WTC11 (cell line): ENCODE data around the gene GRAMD1A. TPM values are rescaled to one million over a fixed set of nuclear protein-coding genes. Genes with fewer than 3 reads are reported as not detected.

ENCODE experiments used
- ATAC-seq: fragments of 200-7000 bp; cut with Tn5 transposase; 2 replicates; pipeline ENCODE4 v1.10.0; 2021; ENCODE audit warnings: mild to moderate bottlenecking, moderate library complexity
- CTCF ChIA-PET: fragments of 300-600 bp; sonication (Branson Sonifier 250); formaldehyde crosslinking; loops from one replicate; lab custom pipeline; 2021; ENCODE audit warnings: antibody characterized with exemption; lab: Charles Lee
- POLR2A ChIA-PET: fragments of 350-600 bp; sonication (Branson Sonifier 250); formaldehyde crosslinking; loops from one replicate; lab custom pipeline; 2021; ENCODE audit warnings: antibody characterized with exemption; lab: Charles Lee
- DNase-seq: peaks from one replicate; pipeline ENCODE4 v3.0.0; 2021; ENCODE audit warnings: low spot score
- H3K27ac Mint-ChIP-seq: 2 replicates; pipeline ENCODE4 v1.8.0; 2021; ENCODE audit warnings: mixed read lengths
- H3K27me3 Mint-ChIP-seq: 2 replicates; pipeline ENCODE4 v1.8.0; 2021; ENCODE audit warnings: low read depth, mild to moderate bottlenecking, moderate library complexity, mixed read lengths
- H3K36me3 Mint-ChIP-seq: 2 replicates; pipeline ENCODE4 v1.8.0; 2021; ENCODE audit warnings: mixed read lengths
- H3K4me1 Mint-ChIP-seq: 2 replicates; pipeline ENCODE4 v1.8.0; 2022; ENCODE audit warnings: mixed read lengths
- H3K4me3 Mint-ChIP-seq: 2 replicates; pipeline ENCODE4 v1.8.0; 2021; ENCODE audit warnings: mild to moderate bottlenecking, moderate library complexity, mixed read lengths
- H3K9me3 Mint-ChIP-seq: 2 replicates; pipeline ENCODE4 v1.8.0; 2021; ENCODE audit warnings: mixed read lengths
- AFF4 ChIP-seq: sonication (generic); formaldehyde crosslinking; IDR thresholded peaks from 2 replicates; pipeline ENCODE4 v1.8.1; 2023; ENCODE audit warnings: mild to moderate bottlenecking, missing genetic modification reagents, borderline replicate concordance
- ARID4B ChIP-seq: sonication (generic); formaldehyde crosslinking; IDR thresholded peaks from 2 replicates; pipeline ENCODE4 v1.8.0; 2023; ENCODE audit warnings: missing genetic modification reagents, mild to moderate bottlenecking, borderline replicate concordance
- ATF1 ChIP-seq: sonication (generic); formaldehyde crosslinking; IDR thresholded peaks from 2 replicates; pipeline ENCODE4 v1.8.1; 2023; ENCODE audit warnings: mild to moderate bottlenecking, moderate library complexity, missing genetic modification reagents
- E2F4 ChIP-seq: sonication (generic); formaldehyde crosslinking; IDR thresholded peaks from 2 replicates; pipeline ENCODE4 v1.8.1; 2022; ENCODE audit warnings: low read depth, mild to moderate bottlenecking, moderate library complexity, missing genetic modification reagents, borderline replicate concordance
- FOXJ3 ChIP-seq: sonication (generic); formaldehyde crosslinking; IDR thresholded peaks from 2 replicates; pipeline ENCODE4 v1.9.0; 2021; ENCODE audit warnings: missing genetic modification reagents, mild to moderate bottlenecking, borderline replicate concordance
- FOXK1 ChIP-seq: sonication (generic); formaldehyde crosslinking; IDR thresholded peaks from 2 replicates; pipeline ENCODE4 v1.8.0; 2022; ENCODE audit warnings: mild to moderate bottlenecking, moderate library complexity, missing genetic modification reagents
- IRF1 ChIP-seq: sonication (generic); formaldehyde crosslinking; IDR thresholded peaks from 2 replicates; pipeline ENCODE4 v1.8.0; 2023; ENCODE audit warnings: missing genetic modification reagents
- PRRX2 ChIP-seq: fragments of 250-450 bp; sonication (Bioruptor Pico); IDR thresholded peaks from 2 replicates; pipeline ENCODE4 v1.8.0; 2021; ENCODE audit warnings: mild to moderate bottlenecking
- RORB ChIP-seq: fragments of 250-450 bp; sonication (Bioruptor Pico); IDR thresholded peaks from 2 replicates; pipeline ENCODE4 v1.9.0; 2021; ENCODE audit warnings: mild to moderate bottlenecking
- TP53 ChIP-seq: sonication (generic); formaldehyde crosslinking; IDR thresholded peaks from 2 replicates; pipeline ENCODE4 v1.8.1; 2023; ENCODE audit warnings: mild to moderate bottlenecking, missing genetic modification reagents
- ZBTB21 ChIP-seq: sonication (generic); formaldehyde crosslinking; IDR thresholded peaks from 2 replicates; pipeline ENCODE4 v1.8.1; 2023; ENCODE audit warnings: mild to moderate bottlenecking, missing genetic modification reagents, borderline replicate concordance
- ZBTB43 ChIP-seq: sonication (generic); formaldehyde crosslinking; IDR thresholded peaks from 2 replicates; pipeline ENCODE4 v1.8.1; 2023; ENCODE audit warnings: mild to moderate bottlenecking, missing genetic modification reagents
- ZNF219 ChIP-seq: sonication (generic); formaldehyde crosslinking; IDR thresholded peaks from 2 replicates; pipeline ENCODE4 v1.8.0; 2023; ENCODE audit warnings: missing genetic modification reagents, mild to moderate bottlenecking, borderline replicate concordance
- ZNF416 ChIP-seq: fragments of 250-450 bp; sonication (Bioruptor Pico); IDR thresholded peaks from 2 replicates; pipeline ENCODE4 v1.9.0; 2021; ENCODE audit warnings: mild to moderate bottlenecking, inconsistent platforms
- ZNF532 ChIP-seq: fragments of 250-450 bp; sonication (Bioruptor Pico); IDR thresholded peaks from 2 replicates; pipeline ENCODE4 v1.9.0; 2021; ENCODE audit warnings: mild to moderate bottlenecking, borderline replicate concordance
- total RNA-seq: library from RNA; stranded (reverse); gene quantifications from 3 replicates; pipeline ENCODE4 v1.2.3, GENCODE V29; 2021

The GRAMD1A gene
- total RNA-seq, 1 experiment from 2014 or later = 389 TPM

GRCh38 chr19:35060160-35060855, 60.2 kb downstream of the GRAMD1A start:
- no peak for ATAC-seq
- no peak overlapping the region for H3K27ac Mint-ChIP-seq

More at GRCh38 chr19:35060160-35060855, 60.2 kb downstream of the GRAMD1A start:
- Mint-ChIP-seq H3K9me3 (no peaks in the 10 kb centered on the region), H3K4me3 (no peak overlapping the region)
- no peak for DNase-seq
- TF ChIP-seq RORB (CRISPR knock-in tag) (no peak), TP53 (CRISPR knock-in tag) (no peak), AFF4 (no peak), ZNF219 (CRISPR knock-in tag) (no peak), ARID4B (CRISPR knock-in tag) (no peak), IRF1 (CRISPR knock-in tag) (no peak), FOXJ3 (CRISPR knock-in tag) (no peak), ZNF416 (CRISPR knock-in tag) (no peak), FOXK1 (CRISPR knock-in tag) (no peak), E2F4 (CRISPR knock-in tag) (no peak), ZNF532 (CRISPR knock-in tag) (no peak), ZBTB43 (no peak), ATF1 (CRISPR knock-in tag) (no peak), PRRX2 (CRISPR knock-in tag) (no peak), ZBTB21 (CRISPR knock-in tag) (no peak)
- TF ChIP-seq, all 79 proteins: peak for 0
- Mint-ChIP-seq H3K4me1 (peaks cover 14% of the 10 kb centered on the region), H3K27me3 (peaks cover 28% of the 10 kb centered on the region), H3K36me3 (no peaks in the 10 kb centered on the region)
- CTCF ChIA-PET = interaction anchor here (1.9 to 3.1 kb wide), 2 partner anchors 16 to 81 kb away, joined by 9 to 16 read pairs; no protein-coding TSS in a partner anchor
- POLR2A ChIA-PET = no interaction called here
